Tibial nerve (tissue), 4 donors: ENCODE results near the gene SUCLG2. TPM values are rescaled to one million over a fixed set of nuclear protein-coding genes. Genes with fewer than 3 reads are reported as not detected.

Experiments used
- DNase-seq, 2 donors: peaks; one replicate each; pipeline ENCODE4 v3.0.0-alpha.2; 2019; ENCODE audit warnings: low spot score in 2 of 2
- H3K27ac ChIP-seq, 4 donors: fragments of 200-600 bp; sonication (generic) in 3 of 4; one replicate each; pipeline ENCODE4 v1.5.1; 2017 to 2019; ENCODE audit warnings: mild to moderate bottlenecking in 1 of 4
- H3K27me3 ChIP-seq, 2 donors: fragments of 200-600 bp; sonication (generic) in 1 of 2; one replicate each; pipeline versions ENCODE4 v1.5.1 to v1.6.0; 2017 to 2019
- H3K36me3 ChIP-seq, 3 donors: fragments of 200-600 bp; sonication (generic); one replicate each; pipeline ENCODE4 v1.5.1; 2018 to 2019
- H3K4me1 ChIP-seq, 4 donors: fragments of 200-600 bp; sonication (generic) in 3 of 4; one replicate each; pipeline ENCODE4 v1.5.1; 2017 to 2019
- H3K4me3 ChIP-seq, 4 donors: fragments of 200-600 bp; sonication (generic) in 3 of 4; one replicate each; pipeline ENCODE4 v1.5.1; 2017 to 2019; ENCODE audit warnings: mild to moderate bottlenecking in 1 of 4, moderate library complexity in 1 of 4
- H3K9me3 ChIP-seq, 4 donors: fragments of 200-600 bp; sonication (generic) in 3 of 4; one replicate each; pipeline ENCODE4 v1.5.1; 2017 to 2019
- CTCF ChIP-seq, 5 experiments: fragments of 200-600 bp in 3 of 5; fragments of 450-650 bp in 2 of 5; sonication (generic) in 3 of 5; IDR thresholded peaks; one replicate each; pipeline ENCODE4 v1.5.1; 2016 to 2019; ENCODE audit warnings: antibody characterized with exemption in 5 of 5, mild to moderate bottlenecking in 3 of 5, moderate library complexity in 2 of 5
- EP300 ChIP-seq, 2 donors: sonication (generic); formaldehyde crosslinking; IDR thresholded peaks; one replicate each; pipeline ENCODE4 v1.6.1; 2017; ENCODE audit warnings: antibody characterized with exemption in 2 of 2, mild to moderate bottlenecking in 1 of 2
- POLR2A ChIP-seq, 2 donors: fragments of 450-650 bp; IDR thresholded peaks; one replicate each; pipeline ENCODE4 v1.6.1; 2017; ENCODE audit warnings: antibody characterized with exemption in 2 of 2, mild to moderate bottlenecking in 2 of 2, moderate library complexity in 2 of 2
- WGBS, 2 donors: methylation state at CpG; one replicate each; pipeline ENCODE4 v1.1.5; 2018; 5-methylcytosine and 5-hydroxymethylcytosine counted together
- total RNA-seq, 4 donors: library from RNA; depleted of rRNA; stranded (reverse); fragments of >200 nt; gene quantifications; one replicate each; pipeline ENCODE4 v1.1.0, GENCODE V29; 2016

The SUCLG2 gene
- total RNA-seq, 4 donors from 2014 or later, result 28.0 to 52.8 (median 42.7) TPM

- TF ChIP-seq CTCF (IDR thresholded peaks at IDR 0.05), result no peak
- no peak for TF ChIP-seq POLR2A (IDR thresholded peaks at IDR 0.05)
- Histone ChIP-seq H3K27ac (no peak overlapping the region), H3K9me3 (no peaks in the 10 kb centered on the region), H3K4me3 (no peak overlapping the region), H3K4me1 (no peaks in the 10 kb centered on the region), H3K27me3 (no peaks in the 10 kb centered on the region), H3K36me3 (peaks cover 0 to 28% (median 0%) of the 10 kb centered on the region in 3 donors)
- WGBS, 2 donors, result 85 to 86% methylated on average over 5 of the region's 5 CpGs
- DNase-seq, result no peak
Measured at GRCh38 chr3:67375976-67376375, 278.4 kb downstream of the SUCLG2 start.

GRCh38 chr3:67362686-67363085 is 291.7 kb downstream of the SUCLG2 start:
- peaks cover 0 to 12% (median under 1%) of the 10 kb centered on the region in 4 donors for H3K9me3 ChIP-seq
- H3K4me3 ChIP-seq, result no peak overlapping the region
- no peaks in the 10 kb centered on the region for H3K36me3 ChIP-seq
- no peak overlapping the region for H3K27ac ChIP-seq
- no peak for TF ChIP-seq EP300 (IDR thresholded peaks at IDR 0.05)
- TF ChIP-seq POLR2A (IDR thresholded peaks at IDR 0.05), result no peak
- TF ChIP-seq CTCF (IDR thresholded peaks at IDR 0.05), result no peak
- WGBS, 2 donors, result 62 to 65% methylated on average over 4 of the region's 4 CpGs
- DNase-seq, result no peak
- H3K27me3 ChIP-seq, result no peaks in the 10 kb centered on the region
- H3K4me1 ChIP-seq, result peaks cover 0 to 3% (median 0%) of the 10 kb centered on the region in 4 donors

- Histone ChIP-seq H3K36me3 (no peaks in the 10 kb centered on the region), H3K4me1 (peaks cover 0 to 3% (median 0%) of the 10 kb centered on the region in 4 donors), H3K27me3 (no peaks in the 10 kb centered on the region), H3K9me3 (peaks cover 0 to 6% (median 0%) of the 10 kb centered on the region in 4 donors), H3K27ac (no peak overlapping the region), H3K4me3 (no peak overlapping the region)
- DNase-seq, result no peak
- TF ChIP-seq POLR2A (IDR thresholded peaks at IDR 0.05) (no peak), EP300 (IDR thresholded peaks at IDR 0.05) (no peak), CTCF (IDR thresholded peaks at IDR 0.05) (no peak)
Measured at GRCh38 chr3:67361770-67362169, 292.6 kb downstream of the SUCLG2 start.

DNA sequence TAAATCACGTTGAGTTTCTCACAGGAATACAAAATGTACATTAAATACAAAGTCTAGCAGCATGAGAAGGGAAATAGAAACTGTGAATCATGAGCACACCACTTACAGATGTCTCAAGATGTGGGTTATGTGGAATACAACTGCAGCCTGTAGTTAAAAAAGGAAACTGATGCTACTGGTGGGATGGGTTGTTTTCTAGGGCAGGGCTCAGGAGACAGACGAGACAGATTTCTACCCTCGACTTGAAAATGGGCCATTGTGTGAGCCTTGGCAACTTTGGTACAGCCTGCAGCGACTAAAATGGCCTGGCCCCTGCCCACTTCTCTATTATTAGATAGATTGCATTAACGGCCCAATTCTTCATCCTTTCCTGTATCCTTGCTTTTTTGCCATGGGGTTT is 293.1 kb downstream of the SUCLG2 start:
- Histone ChIP-seq H3K9me3 (peaks cover 0 to 4% (median 0%) of the 10 kb centered on the region in 4 donors), H3K4me1 (peaks cover 0 to 3% (median 0%) of the 10 kb centered on the region in 4 donors), H3K4me3 (no peak overlapping the region), H3K36me3 (no peaks in the 10 kb centered on the region), H3K27ac (no peak overlapping the region), H3K27me3 (no peaks in the 10 kb centered on the region)
- TF ChIP-seq EP300 (IDR thresholded peaks at IDR 0.05), result no peak
- no peak for TF ChIP-seq POLR2A (IDR thresholded peaks at IDR 0.05)
- no peak for TF ChIP-seq CTCF (IDR thresholded peaks at IDR 0.05)
- DNase-seq, result no peak
- 51 to 63% methylated on average over 5 of the region's 5 CpGs for WGBS, 2 donors

- WGBS, 2 donors, result 14 to 23% methylated on average over 5 of the region's 5 CpGs
- peaks cover 0 to 4% (median 0%) of the 10 kb centered on the region in 4 donors for H3K9me3 ChIP-seq
- no peak overlapping the region for H3K27ac ChIP-seq
- H3K27me3 ChIP-seq, result no peaks in the 10 kb centered on the region
- H3K4me3 ChIP-seq, result no peak overlapping the region
- no peaks in the 10 kb centered on the region for H3K36me3 ChIP-seq
- no peaks in the 10 kb centered on the region for H3K4me1 ChIP-seq
- TF ChIP-seq POLR2A (IDR thresholded peaks at IDR 0.05), result no peak
- no peak for TF ChIP-seq EP300 (IDR thresholded peaks at IDR 0.05)
- TF ChIP-seq CTCF (IDR thresholded peaks at IDR 0.05), result no peak
- DNase-seq, result no peak
Measured at GRCh38 chr3:67357610-67358458, 296.6 kb downstream of the SUCLG2 start.
